ENCODE results near the gene SRA1. TPM values are rescaled to one million over a fixed set of nuclear protein-coding genes. Genes with fewer than 3 reads are reported as not detected.

The SRA1 gene
- total and polyA plus RNA-seq, 2 of the 13 experiments (the other 11 are each of a cell fraction or from before 2014, with no cell fraction given) = 14.2 to 32.8 TPM

- TF ChIP-seq SOX6 (IDR thresholded peaks at IDR 0.05) = no peak
- TF ChIP-seq SOX6 (CRISPR knock-in tag; IDR thresholded peaks at IDR 0.05) = peak; percentile 67; the same call in 1 of the 2 replicates
- peak; percentile 22; the same call in 1 of the 2 replicates for TF ChIP-seq ZNF414 (CRISPR knock-in tag; IDR thresholded peaks at IDR 0.05)
- peak; percentile 83 for TF ChIP-seq RBM22 (optimal IDR thresholded peaks at IDR 0.05; ENCODE audit: low read length)
- TF ChIP-seq HMG20B (CRISPR knock-in tag; conservative IDR thresholded peaks at IDR 0.05) = no peak
- TF ChIP-seq MXD4 (CRISPR knock-in tag; IDR thresholded peaks at IDR 0.05) = peak; percentile 95
- peak; percentile 82; the same call in 1 of the 2 replicates for TF ChIP-seq ZNF264 (CRISPR knock-in tag; IDR thresholded peaks at IDR 0.05)
- no peak for TF ChIP-seq ZNF75D (CRISPR knock-in tag; IDR thresholded peaks at IDR 0.05; ENCODE audit: borderline replicate concordance)
- TF ChIP-seq PHF21A (CRISPR knock-in tag; IDR thresholded peaks at IDR 0.05) = 0 out of 2 replicates have a peak, but pooled peaks have one; percentile 63
- peak; percentile 39 for TF ChIP-seq BORCS8-MEF2B (CRISPR knock-in tag; IDR thresholded peaks at IDR 0.05)
- 0 out of 2 replicates have a peak, but pooled peaks have one; percentile 68 for TF ChIP-seq ZNF256 (CRISPR knock-in tag; conservative IDR thresholded peaks at IDR 0.05)
- peak; percentile 22; the same call in 1 of the 2 replicates for TF ChIP-seq HINFP (CRISPR knock-in tag; IDR thresholded peaks at IDR 0.05; ENCODE audit: low read depth)
- TF ChIP-seq TP53 (CRISPR knock-in tag; conservative IDR thresholded peaks at IDR 0.05) = 0 out of 2 replicates have a peak, but pooled peaks have one; percentile 48
- TF ChIP-seq ARID5B (CRISPR knock-in tag; IDR thresholded peaks at IDR 0.05) = peak; percentile 41; the same call in 1 of the 2 replicates
- no peak for TF ChIP-seq NFRKB (IDR thresholded peaks at IDR 0.05)
- peak; percentile 78 for TF ChIP-seq ERF (CRISPR knock-in tag; IDR thresholded peaks at IDR 0.05)
- TF ChIP-seq ZNF746 (CRISPR knock-in tag; IDR thresholded peaks at IDR 0.05) = no peak
- TF ChIP-seq AGO2 (optimal IDR thresholded peaks at IDR 0.05; ENCODE audit: low read depth, low read length) = peak; percentile 99
- TF ChIP-seq ZNF800 (CRISPR knock-in tag; IDR thresholded peaks at IDR 0.05) = peak; percentile 62; the same call in 1 of the 2 replicates
- no peak for TF ChIP-seq ZNF468 (CRISPR knock-in tag; IDR thresholded peaks at IDR 0.05)
- no peak for TF ChIP-seq NR1H2 (CRISPR knock-in tag; IDR thresholded peaks at IDR 0.05; ENCODE audit: borderline replicate concordance, low read depth)
- TF ChIP-seq JUN (CRISPR knock-in tag; IDR thresholded peaks at IDR 0.05) = 0 out of 2 replicates have a peak, but pooled peaks have one; percentile 16
- peak; percentile 6; the same call in 1 of the 2 replicates for TF ChIP-seq CEBPG (CRISPR knock-in tag; IDR thresholded peaks at IDR 0.05)
These were observed 9.6 kb downstream of the SRA1 start, which contains the start of gene EIF4EBP3 (continued) for GRCh38 chr5:140547508-140548299.

Measured in HepG2 (cell line).